Measurements from ENCODE around the gene TTC28.
"Not testable (repeated sequence)": the region's sequence is repeated elsewhere in the genome, so short reads cannot be mapped to it uniquely, and the experiment has no call there.

The TTC28 gene

GRCh38 chr22:28670756-28671155 is 8.9 kb downstream of the TTC28 start:
- in situ Hi-C loops (cut with MboI; ENCODE audit: low sequenced_read_pairs, unreplicated experiment) = no loop called here
- no peak for TF ChIP-seq CTCF (IDR thresholded peaks at IDR 0.05; ENCODE audit: borderline replicate concordance, control extremely low read depth, extremely low read depth, insufficient read depth, missing control alignments)
- no peak for DNase-seq (ENCODE audit: low spot score)

GRCh38 chr22:28670161-28670560 is 9.5 kb downstream of the TTC28 start:
- no peak for DNase-seq (ENCODE audit: low spot score)
- no peak for TF ChIP-seq CTCF (IDR thresholded peaks at IDR 0.05; ENCODE audit: borderline replicate concordance, control extremely low read depth, extremely low read depth, insufficient read depth, missing control alignments)

GRCh38 chr22:28669387-28669786 is 10.3 kb downstream of the TTC28 start:
- no peak for TF ChIP-seq CTCF (IDR thresholded peaks at IDR 0.05; ENCODE audit: borderline replicate concordance, control extremely low read depth, extremely low read depth, insufficient read depth, missing control alignments)
- DNase-seq (ENCODE audit: low spot score) = no peak
- in situ Hi-C loops (cut with MboI; ENCODE audit: low sequenced_read_pairs, unreplicated experiment) = no loop called here

More at GRCh38 chr22:28670161-28670560, 9.5 kb downstream of the TTC28 start:
- in situ Hi-C loops (cut with MboI; ENCODE audit: low sequenced_read_pairs, unreplicated experiment) = no loop called here

GRCh38 chr22:28663569-28663942 is 16.1 kb downstream of the TTC28 start:
- DNase-seq (ENCODE audit: low spot score); in situ Hi-C loops (cut with MboI; ENCODE audit: low sequenced_read_pairs, unreplicated experiment): not testable (repeated sequence)

- no peak for TF ChIP-seq CTCF (IDR thresholded peaks at IDR 0.05; ENCODE audit: borderline replicate concordance, control extremely low read depth, extremely low read depth, insufficient read depth, missing control alignments)
- in situ Hi-C loops (cut with MboI; ENCODE audit: low sequenced_read_pairs, unreplicated experiment) = no loop called here
- DNase-seq (ENCODE audit: low spot score) = no peak
Measured at GRCh38 chr22:28658448-28658847, 21.2 kb downstream of the TTC28 start.

- DNase-seq (ENCODE audit: low spot score) = no peak
- no peak for TF ChIP-seq CTCF (IDR thresholded peaks at IDR 0.05; ENCODE audit: borderline replicate concordance, control extremely low read depth, extremely low read depth, insufficient read depth, missing control alignments)
- in situ Hi-C loops (cut with MboI; ENCODE audit: low sequenced_read_pairs, unreplicated experiment) = no loop called here
Measured at GRCh38 chr22:28656181-28656580, 23.5 kb downstream of the TTC28 start.

GRCh38 chr22:28650463-28650862 is 29.2 kb downstream of the TTC28 start:
- no peak for DNase-seq (ENCODE audit: low spot score)
- in situ Hi-C loops (cut with MboI; ENCODE audit: low sequenced_read_pairs, unreplicated experiment) = no loop called here
- TF ChIP-seq CTCF (IDR thresholded peaks at IDR 0.05; ENCODE audit: borderline replicate concordance, control extremely low read depth, extremely low read depth, insufficient read depth, missing control alignments) = no peak
